H1 (cell line): ENCODE results near the gene GHRH. TPM values are rescaled to one million over a fixed set of nuclear protein-coding genes. Genes with fewer than 3 reads are reported as not detected.

Source experiments
- CTCF ChIA-PET: fragments of 300-600 bp; sonication (Branson Sonifier 250); formaldehyde crosslinking; loops from one replicate; lab custom pipeline; 2021; ENCODE audit not compliant: partially characterized antibody; lab: Charles Lee
- POLR2A ChIA-PET: fragments of 300-600 bp; sonication (Branson Sonifier 250); formaldehyde crosslinking; loops from one replicate; lab custom pipeline; 2021; ENCODE audit warnings: inconsistent platforms; ENCODE audit not compliant: partially characterized antibody; lab: Charles Lee
- DNase-seq, 2 experiments: peaks; one replicate each; pipeline versions ENCODE4 v3.0.0 to v3.0.0-alpha.2; 2010 to 2022; ENCODE audit warnings: low spot score in 2 of 2, low read depth in 1 of 2, mixed read lengths in 1 of 2
- FAIRE-seq: peaks from 2 replicates; lab custom pipeline; 2011; peaks lifted over from hg19 to GRCh38; lab: Jason Lieb, UNC
- H2AFZ ChIP-seq: 2 replicates; pipeline ENCODE4 v1.8.1; 2012; ENCODE audit warnings: low read length, inconsistent platforms
- H2AK5ac ChIP-seq: 2 replicates; pipeline ENCODE4 v1.6.1; 2013; ENCODE audit warnings: low read depth, low read length
- H2BK120ac ChIP-seq: replicated peaks from 2 replicates; pipeline ENCODE3; 2013; ENCODE audit warnings: low read depth, low read length, inconsistent platforms
- H2BK12ac ChIP-seq: 2 replicates; pipeline ENCODE4 v1.6.1; 2013; ENCODE audit warnings: low read depth, low read length
- H2BK15ac ChIP-seq: 2 replicates; pipeline ENCODE4 v1.6.1; 2013; ENCODE audit warnings: low read length
- H2BK20ac ChIP-seq: 2 replicates; pipeline ENCODE4 v1.6.1; 2013; ENCODE audit warnings: low read length
- H2BK5ac ChIP-seq: 2 replicates; pipeline ENCODE4 v1.6.1; 2013; ENCODE audit warnings: low read depth, low read length
- H3K14ac ChIP-seq: 2 replicates; pipeline ENCODE4 v1.6.1; 2013; ENCODE audit warnings: inconsistent platforms; ENCODE audit not compliant: insufficient read length
- H3K18ac ChIP-seq: 2 replicates; pipeline ENCODE4 v1.6.1; 2013; ENCODE audit warnings: low read length; ENCODE audit errors: extremely low read depth
- H3K23ac ChIP-seq: 2 replicates; pipeline ENCODE4 v1.6.1; 2013; ENCODE audit warnings: inconsistent platforms; ENCODE audit not compliant: insufficient read length
- H3K23me2 ChIP-seq: 2 replicates; pipeline ENCODE4 v1.6.1; 2013; ENCODE audit warnings: low read depth, low read length
- H3K27ac ChIP-seq: 2 replicates; pipeline ENCODE4 v1.6.1; 2011; ENCODE audit warnings: low read depth, low read length, inconsistent platforms
- H3K27me3 ChIP-seq, 4 experiments: replicated peaks in 1 of 4; 1 replicate in 1 of 4; 2 replicates in 3 of 4; pipeline versions ENCODE4 v1.6.1 to v1.8.1; 2011 to 2013; ENCODE audit warnings: low read length in 3 of 4, mild to moderate bottlenecking in 3 of 4, inconsistent platforms in 2 of 4, mixed read lengths in 2 of 4, moderate library complexity in 1 of 4; ENCODE audit not compliant: control insufficient read depth in 3 of 4, insufficient read depth in 3 of 4; ENCODE audit errors: extremely low read depth in 1 of 4
- H3K36me3 ChIP-seq, 4 experiments: 2 replicates each; pipeline versions ENCODE4 v1.6.1 to v1.8.1; 2011 to 2013; ENCODE audit warnings: mild to moderate bottlenecking in 4 of 4, low read length in 3 of 4, moderate library complexity in 2 of 4, control low read depth in 1 of 4, inconsistent platforms in 1 of 4; ENCODE audit not compliant: insufficient read depth in 4 of 4, control insufficient read depth in 2 of 4
- H3K4ac ChIP-seq: replicated peaks from 2 replicates; pipeline ENCODE3; 2013; ENCODE audit warnings: low read length, low read depth, mixed read lengths, inconsistent platforms; ENCODE audit not compliant: insufficient read length
- H3K4me1 ChIP-seq, 4 experiments: replicated peaks in 1 of 4; 1 replicate in 1 of 4; 2 replicates in 3 of 4; pipeline versions ENCODE4 v1.6.1 to v1.8.1; 2011 to 2013; ENCODE audit warnings: low read length in 3 of 4, inconsistent platforms in 2 of 4, mixed read lengths in 1 of 4; ENCODE audit not compliant: insufficient read depth in 4 of 4, control insufficient read depth in 3 of 4
- H3K4me2 ChIP-seq, 2 experiments: 2 replicates each; pipeline versions ENCODE4 v1.6.1 to v1.8.1; 2011 to 2013; ENCODE audit warnings: low read depth in 2 of 2, low read length in 2 of 2, control low read depth in 1 of 2, inconsistent platforms in 1 of 2, mild to moderate bottlenecking in 1 of 2; ENCODE audit not compliant: insufficient read depth in 1 of 2
- H3K4me3 ChIP-seq, 4 experiments: fragments of 200-600, 300-600 bp in 1 of 4; sonication (generic), shearing (Covaris generic), sonication (Bioruptor Twin) in 1 of 4; 2 replicates each; pipeline versions ENCODE4 v1.5.1 to v1.8.1; 2011 to 2016; ENCODE audit warnings: low read length in 4 of 4, low read depth in 3 of 4, control low read depth in 2 of 4, inconsistent platforms in 2 of 4, mild to moderate bottlenecking in 2 of 4, mixed read lengths in 1 of 4, moderate library complexity in 1 of 4; ENCODE audit not compliant: insufficient read depth in 2 of 4; ENCODE audit errors: extremely low read depth in 1 of 4
- H3K56ac ChIP-seq: replicated peaks from 2 replicates; pipeline ENCODE3; 2013; ENCODE audit warnings: low read depth, mild to moderate bottlenecking, mixed read lengths, low read length, inconsistent platforms; ENCODE audit not compliant: insufficient read length
- H3K79me1 ChIP-seq: 2 replicates; pipeline ENCODE4 v1.6.1; 2013; ENCODE audit warnings: low read depth, low read length, control low read depth
- H3K79me2 ChIP-seq, 2 experiments: 2 replicates each; pipeline versions ENCODE4 v1.6.1 to v1.8.1; 2012 to 2013; ENCODE audit warnings: low read length in 2 of 2, mild to moderate bottlenecking in 2 of 2, inconsistent platforms in 1 of 2; ENCODE audit not compliant: insufficient read depth in 2 of 2, control insufficient read depth in 1 of 2
- H3K9ac ChIP-seq, 4 experiments: replicated peaks in 1 of 4; 1 replicate in 1 of 4; 2 replicates in 3 of 4; pipeline versions ENCODE4 v1.6.1 to v1.8.1; 2011 to 2013; ENCODE audit warnings: low read depth in 3 of 4, low read length in 3 of 4, control low read depth in 2 of 4, mild to moderate bottlenecking in 2 of 4, moderate library complexity in 2 of 4, inconsistent platforms in 1 of 4; ENCODE audit errors: extremely low read depth in 1 of 4
- H3K9me3 ChIP-seq, 2 experiments: 2 replicates each; pipeline versions ENCODE4 v1.6.1 to v1.8.1; 2012 to 2013; ENCODE audit warnings: mild to moderate bottlenecking in 2 of 2, moderate library complexity in 2 of 2, control low read depth in 1 of 2, inconsistent platforms in 1 of 2, low read depth in 1 of 2, low read length in 1 of 2, mixed read lengths in 1 of 2; ENCODE audit not compliant: insufficient read depth in 2 of 2
- H4K20me1 ChIP-seq, 2 experiments: replicated peaks in 1 of 2; 2 replicates each; pipeline versions ENCODE3 to v1.8.1; 2011 to 2013; ENCODE audit warnings: inconsistent platforms in 2 of 2, low read length in 2 of 2, mild to moderate bottlenecking in 1 of 2; ENCODE audit not compliant: insufficient read depth in 2 of 2, control insufficient read depth in 1 of 2
- H4K5ac ChIP-seq: 2 replicates; pipeline ENCODE4 v1.6.1; 2013; ENCODE audit warnings: low read length, low read depth, mixed read lengths, inconsistent platforms; ENCODE audit not compliant: insufficient read length
- H4K8ac ChIP-seq: 2 replicates; pipeline ENCODE4 v1.8.0; 2013; ENCODE audit warnings: mild to moderate bottlenecking, moderate library complexity, low read length, inconsistent platforms; ENCODE audit not compliant: insufficient read depth; ENCODE audit errors: extremely low read depth
- H4K91ac ChIP-seq: replicated peaks from 2 replicates; pipeline ENCODE3; 2013; ENCODE audit warnings: low read length, mixed read lengths, inconsistent platforms; ENCODE audit not compliant: insufficient read length
- JUND ChIP-seq: IDR thresholded peaks from 2 replicates; pipeline ENCODE4 v1.6.1; 2011; ENCODE audit warnings: mild to moderate bottlenecking, improper control_type of control experiment, low read length
- KDM1A ChIP-seq: fragments of 200-600, 300-600 bp; sonication (generic); IDR thresholded peaks from 2 replicates; pipeline ENCODE4 v1.7.1; 2016; ENCODE audit warnings: mild to moderate bottlenecking, low read length, borderline replicate concordance
- KDM4A ChIP-seq: IDR thresholded peaks from one replicate; pipeline ENCODE4 v1.7.1; 2012; ENCODE audit warnings: low read depth, mild to moderate bottlenecking, moderate library complexity, low read length, inconsistent platforms; ENCODE audit not compliant: severe bottlenecking
- POLR2A ChIP-seq, 2 experiments: IDR thresholded peaks; 1 replicate in 1 of 2; 2 replicates in 1 of 2; pipeline ENCODE4 v1.6.1; 2011; ENCODE audit warnings: low read depth in 2 of 2, low read length in 2 of 2, mild to moderate bottlenecking in 2 of 2; ENCODE audit errors: control extremely low read depth in 1 of 2
- RFX5 ChIP-seq: IDR thresholded peaks from 2 replicates; pipeline ENCODE4 v1.6.1; 2011; ENCODE audit warnings: low read depth, low read length, improper control_type of control experiment, borderline replicate concordance
- SIN3A ChIP-seq, 2 experiments: IDR thresholded peaks in 1 of 2; conservative IDR thresholded peaks in 1 of 2; 2 replicates each; pipeline ENCODE4 v1.6.1; 2011 to 2012; ENCODE audit warnings: low read length in 2 of 2, improper control_type of control experiment in 1 of 2, low read depth in 1 of 2, mild to moderate bottlenecking in 1 of 2
- SIRT6 ChIP-seq: IDR thresholded peaks from one replicate; pipeline ENCODE4 v1.7.1; 2012; ENCODE audit warnings: low read length, inconsistent platforms
- SP2 ChIP-seq: IDR thresholded peaks from 2 replicates; pipeline ENCODE4 v1.6.1; 2012; ENCODE audit warnings: mild to moderate bottlenecking, low read length, inconsistent platforms
- TAF7 ChIP-seq: optimal IDR thresholded peaks from 2 replicates; pipeline ENCODE3; 2011; ENCODE audit warnings: low read depth, mild to moderate bottlenecking, inconsistent platforms, low read length, moderate library complexity, borderline replicate concordance
- WGBS, 2 experiments: shearing (Covaris generic) in 1 of 2; methylation state at CpG; one replicate each; pipeline versions ENCODE4 v1.1.6 to v1.1.7; 2013 to 2015; ENCODE audit warnings: low lambda C conversion rate in 2 of 2, mixed read lengths in 2 of 2, inconsistent platforms in 1 of 2, low coverage in 1 of 2, missing lambda C conversion rate in 1 of 2; ENCODE audit not compliant: insufficient replicate concordance in 2 of 2, insufficient coverage in 1 of 2, insufficient read length in 1 of 2; ENCODE audit errors: extremely low coverage in 1 of 2, missing lambda C conversion rate in 1 of 2; 5-methylcytosine and 5-hydroxymethylcytosine counted together
- polyA plus RNA-seq, 7 experiments: library from polyadenylated mRNA; depleted of rRNA in 3 of 7; stranded (reverse) in 5 of 7; unstranded in 2 of 7; fragments of >200 nt in 5 of 7; fragments of 200-250 nt in 2 of 7; gene quantifications; 1 replicate in 5 of 7; 2 replicates in 1 of 7; 4 replicates in 1 of 7; pipeline versions ENCODE4 v1.2.1 to v1.2.3, GENCODE V29; 2011 to 2013; ENCODE audit warnings: missing spikeins in 2 of 7, mixed read lengths in 2 of 7
- total RNA-seq: library from RNA; stranded (reverse); fragmentation: NEBNext Ultra II Directional; extraction: Animal tissue kit (Norgen Biotek cat#: 25700); gene quantifications from 2 replicates; pipeline ENCODE4 v1.2.1, GENCODE V29; 2021

GHRH gene
- total and polyA plus RNA-seq, 2 of the 8 experiments (the other 6 are each of a cell fraction or from before 2014, with no cell fraction given): not detected

DNA sequence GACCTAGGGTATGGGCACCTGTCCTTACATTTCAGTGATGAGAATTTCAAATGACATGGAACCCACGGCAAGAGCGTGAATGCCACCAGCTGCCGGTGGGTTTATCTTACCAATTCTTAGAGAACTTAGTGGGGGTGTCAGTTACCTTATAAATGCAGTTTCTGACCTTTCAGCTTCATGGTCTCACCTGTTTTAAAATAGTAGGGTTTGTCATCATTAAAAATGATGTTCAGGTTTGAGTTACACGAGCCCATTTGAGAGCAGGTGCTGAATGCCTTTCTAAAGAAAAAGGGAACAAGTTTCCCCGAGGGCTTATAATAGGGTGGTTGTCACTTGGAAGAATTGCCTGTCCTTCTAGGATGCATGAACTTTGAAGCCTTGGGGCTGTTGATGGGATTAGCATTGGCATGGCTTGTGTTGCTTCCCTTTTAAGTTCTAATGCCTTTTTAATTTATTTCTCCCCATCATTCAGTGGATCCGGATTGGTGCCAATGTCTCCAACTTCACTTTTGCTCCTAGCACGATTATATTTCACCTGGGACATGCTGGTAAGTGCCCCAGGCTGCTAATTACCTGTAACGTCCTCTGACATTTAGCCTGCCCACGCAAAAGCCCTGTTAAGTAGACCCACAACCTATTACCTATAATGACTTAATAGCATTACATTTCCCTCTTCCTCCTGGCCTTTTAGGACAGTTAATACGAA, 27.9 kb downstream of the GHRH start:
- Histone ChIP-seq H3K9ac (no peak overlapping the region), H3K18ac (no peak overlapping the region), H3K4me1 (peaks cover 7 to 16% (median 12%) of the 10 kb centered on the region in 4 experiments; a peak in 6 of 7 replicates), H2BK120ac (no peak overlapping the region), H3K56ac (no peak overlapping the region), H3K79me2 (no peaks in the 10 kb centered on the region), H3K9me3 (no peaks in the 10 kb centered on the region), H3K4ac (no peak overlapping the region), H3K4me2 (no peak overlapping the region), H3K23me2 (no peaks in the 10 kb centered on the region), H3K14ac (no peak overlapping the region), H2BK5ac (no peak overlapping the region), H2AK5ac (no peak overlapping the region), H3K36me3 (peaks cover 48 to 89% (median 77%) of the 10 kb centered on the region in 4 experiments), H2AFZ (no peak overlapping the region), H3K79me1 (no peaks in the 10 kb centered on the region), H4K5ac (no peak overlapping the region), H3K27ac (no peak overlapping the region), H4K20me1 (peaks cover under 1 to 2% of the 10 kb centered on the region in 2 experiments), H4K91ac (no peak overlapping the region), H4K8ac (no peak overlapping the region), H3K23ac (no peak overlapping the region), H2BK20ac (no peak overlapping the region), H2BK12ac (no peak overlapping the region), H3K4me3 (no peak overlapping the region), H2BK15ac (no peak overlapping the region), H3K27me3 (no peaks in the 10 kb centered on the region)
- WGBS, 2 experiments: 93% methylated on average over 10 of the region's 10 CpGs; no CpG with 5 or more reads in 1 of the 2 experiments
- ChIA-PET CTCF (interaction anchor here (0.6 to 1.9 kb wide), 3 partner anchors 9 to 298 kb away, joined by 3 to 6 read pairs (median 4); no protein-coding TSS in a partner anchor), POLR2A (interaction anchor here (1.6 kb wide), 1 partner anchor 37 kb away, joined by 5 read pairs; no protein-coding TSS in a partner anchor)
- TF ChIP-seq SIRT6 (no peak), KDM4A (no peak), JUND (no peak), RFX5 (no peak), TAF7 (no peak), POLR2A (IDR thresholded peaks at IDR 0.05; ENCODE audit: control extremely low read depth in 1 of 2, low read depth in 2 of 2, low read length in 2 of 2) (no peak), SP2 (no peak), SIN3A (conservative IDR thresholded peaks at IDR 0.05 in 1 of 2, IDR thresholded peaks at IDR 0.05 in 1 of 2; ENCODE audit: low read depth in 1 of 2, low read length in 2 of 2) (no peak), KDM1A (no peak)
- DNase-seq (no peak), FAIRE-seq (no peak)
